ENCODE data around the gene DDB1.

Gene DDB1

DNA sequence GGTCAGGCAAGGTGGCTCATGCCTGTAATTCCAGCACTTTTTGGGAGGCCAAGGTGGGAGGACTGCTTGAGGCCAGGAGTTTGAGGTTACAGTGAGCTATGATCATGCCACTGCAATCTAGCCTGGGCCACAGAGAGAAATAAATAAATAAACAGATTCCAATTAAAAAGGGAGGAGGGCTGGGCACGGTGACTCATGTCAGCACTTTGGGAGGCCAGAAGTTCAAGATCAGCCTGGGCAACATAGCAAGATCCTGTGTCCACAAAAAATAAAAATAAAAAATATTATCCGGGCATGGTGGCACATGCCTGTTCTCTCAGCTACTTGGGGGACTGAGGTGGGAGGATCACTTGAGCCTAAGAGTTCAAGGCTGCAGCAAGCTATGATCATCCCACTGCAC lies 21.3 kb upstream of the DDB1 start:
- no peak for DNase-seq

DNA sequence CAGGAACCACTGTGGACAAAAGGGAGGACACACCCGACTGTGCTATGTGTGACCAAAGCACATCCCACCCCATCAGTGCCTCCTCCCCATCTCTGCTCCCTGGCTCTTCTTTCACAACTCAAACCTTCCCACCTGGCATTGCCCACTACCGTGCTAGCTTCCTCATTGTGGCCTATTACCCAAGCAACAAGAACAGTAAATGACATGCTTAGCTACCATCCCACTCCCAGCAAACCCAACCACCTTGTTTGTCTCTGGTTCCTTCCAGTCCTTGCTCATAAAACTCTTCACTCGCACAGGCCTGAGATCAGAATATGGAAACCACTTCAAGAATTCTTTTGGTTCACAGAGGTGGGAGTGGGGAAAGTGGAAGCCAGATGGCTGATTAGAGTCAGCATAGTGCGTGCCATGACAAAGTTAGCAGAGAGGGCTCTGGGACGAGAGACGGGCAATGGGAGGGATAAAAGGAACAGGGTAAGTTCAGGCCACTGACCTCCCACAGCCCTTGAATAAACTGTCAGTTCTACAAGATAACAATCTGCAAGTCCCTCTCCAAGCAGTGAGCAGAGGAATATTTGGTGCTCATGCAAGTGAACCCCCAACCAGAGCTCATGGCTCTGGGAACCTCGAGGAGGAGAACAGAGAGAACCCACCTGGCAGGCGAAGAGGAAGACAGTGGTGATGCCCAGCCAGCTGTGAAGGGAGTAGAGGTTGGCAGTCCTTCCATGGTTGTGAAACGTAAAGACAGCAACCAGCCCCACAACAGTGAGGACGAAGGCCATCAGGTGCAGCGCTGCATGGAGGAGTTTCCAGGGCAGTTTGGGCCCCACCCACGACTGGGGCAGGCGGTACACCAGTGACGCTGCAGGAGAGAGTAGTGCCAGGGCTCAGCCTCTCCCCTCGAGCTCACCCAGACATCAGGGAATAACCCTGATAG lies 20.5 kb upstream of the DDB1 start:
- DNase-seq, result no peak

DNA sequence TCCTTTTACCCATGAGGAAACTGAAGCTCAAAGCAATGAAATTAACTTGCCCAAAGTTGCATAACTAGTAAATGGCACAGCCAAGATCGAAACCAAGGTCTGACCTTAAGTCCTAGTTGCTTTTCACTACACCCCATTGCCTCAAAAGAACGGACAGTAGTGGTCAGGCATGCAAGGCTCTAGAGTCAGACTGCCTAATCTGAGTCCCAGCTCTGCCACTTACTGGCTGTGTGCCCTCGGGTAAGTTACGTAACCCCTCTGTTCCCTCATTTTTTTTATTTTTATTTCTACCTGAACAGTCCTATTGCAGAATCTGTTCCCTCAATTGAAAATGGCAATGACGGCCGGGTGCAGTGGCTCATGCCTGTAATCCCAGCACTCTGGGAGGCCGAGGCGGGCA lies 19.1 kb upstream of the DDB1 start:
- no peak for DNase-seq

DNA sequence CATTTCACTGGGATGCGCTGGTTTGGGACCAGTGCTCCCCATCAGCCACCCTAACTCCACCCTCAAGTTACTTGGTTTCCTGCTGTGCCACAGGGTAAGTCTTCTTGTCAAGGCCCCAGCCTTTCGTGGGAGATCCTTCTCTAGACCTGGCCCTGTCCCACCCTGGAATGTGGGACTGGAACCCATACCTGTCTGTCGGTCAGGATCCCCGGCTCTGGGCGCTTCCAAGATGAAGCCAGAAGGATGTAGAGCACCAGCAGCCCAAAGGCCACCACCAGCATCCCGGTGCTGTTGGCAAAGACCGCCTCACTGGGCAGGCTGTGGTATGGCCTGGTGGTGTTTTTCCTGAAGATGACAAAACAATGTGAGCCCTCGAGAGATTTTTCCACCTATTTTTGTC lies 17.9 kb upstream of the DDB1 start:
- no peak for DNase-seq

DNA sequence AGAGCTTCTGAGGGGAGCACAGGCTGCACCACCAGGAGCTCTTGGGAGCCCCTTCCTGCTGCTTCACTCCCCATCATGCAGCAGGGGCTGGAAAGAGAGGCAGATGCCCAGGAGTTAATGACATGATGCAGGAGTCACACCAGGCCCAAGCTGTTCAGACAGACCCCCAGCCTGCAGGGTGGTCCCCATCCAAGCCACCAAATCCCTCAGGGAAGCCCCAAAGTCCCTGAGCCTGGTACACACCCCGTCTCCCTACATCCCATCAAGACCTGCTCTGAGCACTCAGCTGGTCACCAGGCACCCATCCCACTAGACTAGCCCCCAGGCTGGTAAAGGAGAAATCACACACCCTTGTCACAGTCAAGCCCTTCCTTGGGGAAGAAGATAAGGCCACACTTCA lies 17.4 kb upstream of the DDB1 start:
- DNase-seq, result no peak

DNA sequence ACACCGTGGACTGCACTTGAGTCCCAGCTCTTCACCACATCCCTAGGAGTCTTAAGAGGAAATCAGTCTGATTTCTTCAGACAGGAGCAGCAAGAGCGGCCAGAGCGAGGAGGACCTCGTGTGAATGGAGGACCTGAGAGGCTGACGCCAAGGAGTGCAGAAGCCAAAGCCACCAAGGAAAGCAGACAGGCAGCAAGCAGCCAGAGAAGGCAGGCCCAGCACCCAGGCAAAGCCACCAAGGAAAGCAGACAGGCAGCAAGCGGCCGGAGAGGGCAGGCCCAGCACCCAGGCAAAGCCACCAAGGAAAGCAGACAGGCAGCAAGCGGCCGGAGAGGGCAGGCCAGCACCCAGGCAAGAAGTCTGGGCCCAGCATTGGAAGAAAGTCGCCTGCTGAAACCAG lies 17.0 kb upstream of the DDB1 start:
- DNase-seq, result no peak

DNA sequence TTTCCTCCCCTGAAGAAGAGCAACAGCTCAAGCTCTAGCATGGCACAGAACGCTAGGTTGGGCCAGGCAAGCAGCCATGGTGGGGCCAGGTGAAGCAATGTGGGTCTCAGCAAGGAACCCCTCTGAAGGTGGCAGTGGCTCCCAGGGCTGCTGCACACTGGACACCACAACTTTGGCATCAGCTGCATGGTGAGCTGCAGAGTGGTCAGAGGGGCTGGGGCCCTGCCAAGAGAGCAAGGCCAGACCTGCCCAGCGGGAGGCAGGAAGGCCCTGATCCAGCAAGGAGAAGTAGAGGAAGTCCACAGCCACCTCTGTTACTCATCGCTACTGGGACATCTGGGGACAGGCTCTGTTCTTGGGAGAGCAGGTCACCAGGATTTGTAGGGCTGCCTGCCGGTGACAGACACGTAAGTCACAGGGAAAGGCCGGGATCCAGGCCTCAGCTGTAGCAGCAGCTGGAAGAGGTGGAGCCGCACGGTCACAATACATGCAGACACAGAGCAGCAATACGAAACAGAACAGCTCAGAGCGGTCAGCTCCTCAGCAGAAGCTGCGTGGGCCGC lies 16.4 kb upstream of the DDB1 start:
- no peak for DNase-seq

DNA sequence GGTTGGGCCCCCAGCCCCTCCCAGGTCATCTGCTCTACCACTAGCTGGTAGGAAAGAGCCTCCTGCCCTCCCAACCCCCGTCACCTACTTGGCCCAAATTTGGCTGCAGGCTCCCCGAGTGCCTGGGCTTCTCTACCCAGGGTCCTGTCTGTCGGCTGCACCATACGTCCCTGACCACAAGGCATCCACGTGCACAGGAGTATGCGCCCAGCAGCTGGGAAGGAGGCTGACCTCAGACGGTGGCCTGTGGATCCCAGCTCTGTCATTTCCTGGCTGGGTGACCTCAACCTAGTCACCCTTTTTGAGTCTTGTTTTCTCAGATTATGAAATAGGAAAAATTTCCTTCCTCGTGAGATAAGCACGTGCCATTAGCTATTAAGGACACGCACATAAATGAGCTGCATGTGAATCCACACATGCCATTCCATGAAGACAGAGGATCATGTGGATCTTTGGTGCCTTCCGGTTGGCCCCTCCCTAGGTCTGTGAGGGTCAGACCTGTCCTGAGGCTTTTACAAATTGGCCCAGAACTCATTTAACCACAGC lies 15.1 kb upstream of the DDB1 start:
- DNase-seq, result no peak

DNA sequence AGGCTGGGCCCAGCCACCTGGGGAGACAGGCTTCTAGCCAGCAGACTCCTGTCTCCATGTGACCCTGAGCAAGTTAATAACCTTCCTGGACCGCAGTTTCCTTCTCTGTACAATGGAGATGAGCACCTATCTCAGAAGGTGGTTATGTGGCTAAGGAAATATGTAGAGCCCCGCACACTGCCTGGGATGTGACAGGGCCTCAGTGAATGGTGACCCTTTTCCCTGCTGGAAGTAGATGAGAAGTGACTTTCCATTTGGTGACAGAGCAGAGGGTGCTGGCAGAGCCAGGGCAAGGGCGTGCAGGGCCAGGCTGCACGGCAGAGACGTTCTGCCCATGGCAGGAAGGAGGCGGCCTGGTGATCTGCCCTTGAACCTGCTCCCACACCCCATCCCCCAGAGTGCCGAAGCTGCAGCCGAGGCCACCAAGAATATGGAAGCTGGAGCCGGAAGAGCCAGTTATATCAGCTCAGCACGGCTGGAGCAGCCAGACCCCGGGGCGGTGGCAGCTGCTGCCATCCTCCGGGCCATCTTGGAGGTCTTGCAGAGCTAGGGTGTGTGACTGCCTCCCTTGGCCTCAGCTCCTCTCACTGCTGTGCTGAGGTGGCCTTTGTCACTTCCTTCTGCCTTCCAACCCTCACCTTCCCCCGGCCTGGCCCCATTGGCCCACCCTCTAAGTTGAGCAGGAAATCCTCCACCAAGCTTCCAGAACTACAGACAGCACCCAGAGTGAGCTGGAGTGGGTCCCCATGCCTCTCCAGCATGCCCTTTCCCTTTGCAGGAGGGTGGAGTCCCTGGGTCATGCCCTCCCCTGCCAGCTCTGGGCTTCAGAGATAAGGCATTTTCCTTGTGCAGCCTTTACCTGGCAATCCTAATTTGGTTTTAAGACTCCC lies 13.3 kb upstream of the DDB1 start:
- DNase-seq, result no peak

DNA sequence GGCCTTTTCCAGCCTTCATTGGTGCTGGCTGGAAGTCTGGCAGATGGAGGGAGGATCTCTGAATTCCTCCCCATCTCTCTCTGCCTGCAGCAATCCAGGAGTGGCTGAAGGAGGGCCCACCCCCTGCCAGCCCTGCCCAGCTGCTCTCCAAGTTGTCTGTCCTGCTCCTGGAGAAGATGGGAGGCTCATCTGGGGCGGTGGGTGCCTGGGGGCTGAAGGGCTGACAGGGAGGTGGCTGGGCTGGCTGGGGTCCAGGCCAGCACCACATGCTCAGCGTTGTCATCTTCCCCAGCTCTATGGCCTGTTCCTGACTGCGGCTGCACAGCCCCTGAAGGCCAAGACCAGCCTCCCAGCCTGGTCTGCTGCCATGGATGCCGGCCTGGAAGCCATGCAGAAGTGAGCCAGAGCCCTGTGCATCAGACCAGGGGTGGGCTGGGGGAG lies 12.3 kb upstream of the DDB1 start:
- DNase-seq, result no peak

DNA sequence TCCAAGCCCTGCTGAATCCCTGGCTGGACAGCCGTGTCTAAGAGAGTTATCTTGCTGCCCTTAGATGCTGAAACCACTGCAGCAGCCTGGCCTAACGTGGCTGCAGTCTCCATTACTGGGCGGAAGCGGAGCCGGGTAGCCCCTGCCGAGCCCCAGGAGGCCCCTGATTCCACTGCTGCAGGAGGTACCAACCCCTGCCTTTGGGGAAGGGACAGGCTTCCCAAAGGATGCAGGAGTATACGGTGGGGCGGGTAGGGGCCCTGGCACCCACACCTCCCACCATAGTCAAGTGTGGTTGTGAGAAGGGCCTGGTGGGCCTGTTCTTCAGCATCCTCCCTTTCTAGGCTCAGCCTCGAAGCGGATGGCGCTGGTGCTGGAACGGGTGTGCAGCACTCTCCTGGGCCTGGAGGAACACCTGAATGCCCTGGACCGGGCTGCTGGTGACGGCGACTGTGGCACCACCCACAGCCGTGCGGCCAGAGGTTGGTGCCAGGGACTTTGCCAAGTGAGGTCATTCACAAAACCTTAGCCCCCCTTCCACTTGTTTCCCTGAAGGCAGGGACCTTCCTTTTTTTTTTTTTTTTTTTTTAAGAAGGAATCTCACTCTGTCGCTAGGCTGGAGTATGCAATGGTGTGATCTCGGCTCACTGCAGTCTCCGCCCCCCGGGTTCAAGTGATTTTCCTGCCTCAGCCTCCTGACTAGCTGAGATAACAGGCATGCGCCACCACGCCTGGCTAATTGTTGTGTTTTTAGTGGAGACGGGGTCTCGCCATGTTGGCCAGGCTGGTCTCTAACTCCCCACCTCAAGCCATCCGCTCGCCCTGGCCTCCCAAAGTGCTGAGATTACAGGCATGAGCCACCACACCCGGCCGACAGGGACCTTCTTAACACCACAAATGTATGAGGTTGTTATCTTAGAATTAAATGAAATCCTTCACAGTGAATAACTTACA lies 11.2 kb upstream of the DDB1 start:
- DNase-seq, result no peak

DNA sequence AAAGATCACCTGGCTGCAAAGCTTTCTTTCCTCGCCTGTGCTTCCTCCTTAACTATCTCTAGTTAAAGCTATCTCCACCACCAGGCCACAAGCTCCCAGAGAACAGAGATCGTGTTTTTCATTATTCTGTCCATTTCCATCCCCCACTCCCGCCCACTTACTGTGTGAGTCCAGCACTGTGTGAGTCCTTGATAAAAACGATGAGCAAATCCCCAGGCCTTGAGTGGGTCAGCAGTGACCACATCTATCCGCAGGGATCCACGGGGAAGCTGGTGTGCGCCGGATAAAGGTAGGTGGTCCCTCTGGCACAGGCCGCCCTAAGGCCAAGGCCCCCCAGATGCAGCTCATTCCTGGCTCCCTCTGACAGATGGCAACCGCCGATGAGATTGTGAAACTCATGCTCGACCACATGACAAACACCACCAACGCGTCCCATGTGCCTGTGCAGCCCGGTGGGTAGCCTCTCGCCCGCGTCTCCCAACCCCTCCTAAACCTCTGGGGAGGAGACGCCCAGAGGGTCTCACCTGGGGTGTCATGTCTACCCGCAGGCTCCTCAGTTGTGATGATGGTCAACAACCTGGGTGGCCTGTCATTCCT lies 9.4 kb upstream of the DDB1 start:
- DNase-seq, result no peak

DNA sequence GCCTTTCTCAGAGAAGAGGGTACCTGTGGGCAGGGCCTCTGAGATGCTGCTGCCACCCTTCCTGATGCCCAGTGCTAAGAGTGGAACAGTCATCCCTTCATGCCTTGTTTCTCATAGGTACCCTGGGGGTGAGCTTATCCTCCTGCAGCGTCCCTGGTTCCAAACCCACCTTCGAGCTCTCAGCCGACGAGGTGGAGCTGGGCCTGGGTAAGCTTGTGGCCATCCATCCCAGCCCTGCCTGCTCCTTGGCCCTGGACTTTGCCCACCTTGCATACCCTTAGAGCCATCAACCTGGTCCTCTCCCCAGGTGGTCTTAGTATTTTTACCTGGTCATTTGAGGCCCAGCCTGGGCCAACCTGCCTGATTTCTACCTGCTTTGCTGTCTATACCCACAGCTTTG lies 8.8 kb upstream of the DDB1 start:
- no peak for DNase-seq

DNA sequence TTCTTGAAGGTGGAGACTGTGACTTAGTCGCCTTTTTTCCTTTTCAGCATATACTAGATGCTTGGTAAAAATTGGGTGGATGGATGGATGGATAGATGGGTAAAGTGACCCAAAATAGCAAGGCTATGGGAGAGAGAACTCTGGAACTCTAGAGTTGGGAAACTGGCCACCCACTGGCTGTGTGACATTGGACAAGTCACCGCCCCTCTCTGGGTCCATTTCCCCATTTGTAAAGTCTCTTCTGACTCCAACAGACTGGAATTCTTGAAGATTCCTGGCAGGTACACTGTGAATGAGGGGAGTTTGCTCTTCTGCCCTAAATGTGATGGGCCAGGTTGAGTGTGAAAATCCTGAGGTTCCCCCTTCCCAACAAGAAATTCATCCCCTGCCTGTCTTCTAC lies 8.1 kb upstream of the DDB1 start:
- no peak for DNase-seq

DNA sequence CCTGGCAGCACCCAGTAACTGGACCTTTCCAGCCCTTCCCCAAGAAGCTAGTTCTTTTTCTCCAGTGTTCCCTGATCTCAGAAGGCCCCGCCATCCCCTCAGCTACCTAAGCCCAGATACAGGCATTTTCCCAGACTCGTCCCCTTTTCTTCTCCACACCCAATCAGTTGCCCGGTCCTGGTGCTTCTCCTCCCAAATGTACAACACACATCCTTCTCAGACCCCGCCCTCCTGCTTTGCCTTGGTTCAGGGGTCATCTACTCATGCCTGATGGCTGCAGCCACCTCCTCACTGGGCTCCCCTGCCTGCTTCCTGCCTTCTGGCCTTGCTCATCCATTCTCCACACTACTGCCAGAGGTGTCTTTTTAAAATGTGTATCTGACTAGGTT lies 6.6 kb upstream of the DDB1 start:
- no peak for DNase-seq

DNA sequence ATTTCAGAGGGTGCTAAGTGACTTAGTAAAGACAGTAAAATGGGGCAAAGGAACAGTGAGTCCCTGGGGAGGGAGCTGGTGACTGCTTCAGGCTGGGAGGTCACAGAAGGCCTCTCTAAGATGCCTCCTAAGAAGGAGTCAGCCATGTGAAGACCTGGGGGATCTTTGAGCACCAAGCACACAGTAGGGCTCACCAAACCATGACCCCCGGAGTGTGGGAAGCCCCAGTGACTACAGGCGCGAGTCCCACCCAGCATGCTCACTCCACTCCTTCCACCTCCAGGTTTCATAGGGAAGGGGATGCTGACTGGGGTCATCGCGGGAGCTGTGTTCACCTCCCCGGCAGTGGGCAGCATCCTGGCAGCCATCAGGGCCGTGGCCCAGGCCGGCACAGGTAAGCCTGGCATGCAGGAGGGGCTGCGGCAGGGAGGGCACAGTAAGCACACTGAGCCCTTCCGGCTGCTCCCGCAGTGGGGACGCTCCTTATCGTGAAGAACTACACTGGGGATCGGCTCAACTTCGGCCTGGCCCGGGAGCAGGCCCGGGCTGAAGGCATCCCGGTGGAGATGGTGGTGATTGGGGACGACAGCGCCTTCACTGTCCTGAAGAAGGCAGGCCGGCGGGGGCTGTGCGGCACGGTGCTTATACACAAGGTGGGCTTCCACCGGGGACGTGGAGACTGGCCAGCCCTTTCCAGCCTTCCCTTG lies 6.0 kb upstream of the DDB1 start:
- DNase-seq, result no peak

DNA sequence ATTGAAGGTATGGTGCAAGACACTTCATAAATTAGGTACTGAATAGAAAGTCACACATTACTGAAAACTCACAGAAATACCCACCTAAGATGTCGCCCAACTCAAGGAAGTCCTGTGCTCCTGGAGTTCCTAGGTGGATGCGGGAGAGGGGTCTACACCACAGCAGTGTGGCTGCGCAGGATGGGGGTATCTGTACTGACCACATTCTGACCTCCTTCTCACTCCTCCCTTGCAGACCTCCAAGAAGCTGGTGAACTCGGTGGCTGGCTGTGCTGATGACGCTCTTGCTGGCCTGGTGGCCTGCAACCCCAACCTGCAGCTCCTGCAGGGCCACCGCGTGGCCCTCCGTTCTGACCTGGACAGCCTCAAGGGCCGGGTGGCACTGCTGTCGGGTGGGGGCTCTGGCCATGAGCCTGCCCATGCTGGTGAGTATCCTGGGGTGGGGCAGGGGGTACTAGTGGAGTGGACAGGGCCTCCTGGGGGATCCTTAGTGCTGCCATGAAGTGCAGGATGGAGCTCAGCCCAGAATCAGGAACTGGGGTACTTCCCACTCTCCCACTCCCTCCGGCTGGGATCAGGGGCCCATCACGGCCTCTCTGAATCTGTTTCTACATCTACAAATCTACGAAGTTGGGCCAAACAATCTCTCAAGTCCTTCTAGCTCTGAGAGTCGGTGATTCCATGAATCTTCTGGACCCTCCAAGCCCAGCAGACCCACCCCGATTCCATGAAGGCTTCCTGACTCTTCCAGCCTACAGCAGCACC lies 5.0 kb upstream of the DDB1 start:
- no peak for DNase-seq

DNA sequence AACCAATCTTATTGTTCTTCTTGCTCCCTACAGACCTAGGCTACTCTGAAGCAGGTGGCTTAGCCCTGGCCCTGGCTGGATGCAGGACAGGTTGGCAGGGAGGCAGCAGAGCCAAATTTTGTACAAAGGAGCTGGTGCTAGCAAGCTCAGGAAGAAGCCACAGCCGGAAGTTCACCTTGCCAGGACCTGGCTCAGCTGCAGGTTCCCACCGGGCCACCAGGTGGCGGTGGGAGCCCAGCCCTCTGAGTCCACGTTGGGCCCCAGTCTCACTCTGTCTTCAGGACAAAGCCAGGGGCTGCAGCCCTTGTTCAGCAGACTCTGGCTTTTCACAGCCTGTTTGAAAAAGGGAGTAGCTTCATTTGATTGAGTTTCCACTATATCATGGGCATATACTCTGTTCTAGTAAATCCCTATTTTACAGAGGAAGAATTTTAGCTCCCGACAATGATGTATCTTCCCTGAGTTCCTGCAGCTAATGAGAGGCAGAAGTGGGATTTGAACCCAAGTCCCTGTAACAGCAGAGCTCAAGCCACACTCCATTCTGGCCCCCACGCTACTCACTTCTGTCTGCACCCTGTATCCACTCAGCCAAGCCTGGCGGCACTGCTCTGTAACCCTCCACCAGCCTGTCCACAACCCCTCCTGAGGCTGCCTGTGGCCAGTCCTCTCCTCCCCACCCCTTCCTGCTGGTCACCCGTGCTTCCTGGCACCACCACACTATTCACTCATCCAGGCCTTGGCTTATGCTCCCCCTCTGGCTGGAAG lies 3.4 kb upstream of the DDB1 start:
- peak; percentile 82 for DNase-seq

DNA sequence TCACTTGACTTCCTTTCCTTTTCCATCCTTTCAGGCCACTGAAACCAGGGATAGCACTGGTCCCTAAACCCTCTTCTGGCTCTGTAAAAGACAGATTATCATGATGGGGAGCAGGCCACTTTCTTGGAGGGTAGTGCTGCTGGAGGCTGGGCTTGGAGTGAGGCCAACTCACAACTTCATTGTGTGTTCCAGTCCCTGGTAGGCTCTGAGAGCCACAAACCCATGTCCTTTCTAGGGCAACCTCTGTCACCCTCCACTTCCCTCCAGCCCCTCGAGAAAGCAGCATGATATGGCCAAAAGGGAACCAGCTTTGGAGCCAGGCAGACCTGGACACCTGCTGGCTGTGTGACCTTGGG lies 2.4 kb upstream of the DDB1 start:
- DNase-seq, result no peak

Measured in NCI-H1105 treated with DMSO at 0.1 percent for 48 hours (cell line).